ENCODE measurements around the gene GPC6. TPM values are rescaled to one million over a fixed set of nuclear protein-coding genes. Genes with fewer than 3 reads are reported as not detected.
"Not testable (repeated sequence)": the region's sequence is repeated elsewhere in the genome, so short reads cannot be mapped to it uniquely, and the experiment has no call there.

GPC6 gene
- total RNA-seq, 1 experiment from 2014 or later: 1.6 TPM

DNA sequence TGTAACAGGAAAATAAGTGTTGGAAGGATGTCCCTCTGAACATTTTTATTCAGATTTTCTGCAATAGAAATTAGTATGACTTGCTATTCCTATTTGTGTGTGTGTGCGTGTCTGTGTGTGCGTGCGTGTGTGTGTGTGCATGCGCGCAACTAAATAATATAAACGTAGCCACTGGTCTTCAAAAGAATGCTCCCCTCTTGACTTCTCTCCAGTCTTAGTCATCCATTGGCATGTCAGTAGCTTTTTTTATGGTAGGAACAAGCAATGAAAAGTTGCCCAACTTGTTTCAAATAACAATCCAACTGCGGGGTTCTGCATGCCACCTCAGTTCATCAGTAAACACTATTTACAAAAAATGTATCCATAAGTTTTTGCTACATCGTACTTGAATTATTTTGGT is 249.6 kb downstream of the GPC6 start:
- Histone ChIP-seq H3K9me3 (replicated peaks) (no peaks in the 10 kb centered on the region), H3K4me3 (no peak overlapping the region), H3K27ac (no peak overlapping the region), H3K27me3 (replicated peaks) (no peaks in the 10 kb centered on the region), H3K4me1 (replicated peaks) (peaks cover 7% of the 10 kb centered on the region; the same call in 1 of the 2 replicates), H3K36me3 (no peaks in the 10 kb centered on the region)
- DNase-seq (ENCODE audit: low read depth in 1 of 2, low spot score in 2 of 2): peak; percentile 71 to 76

DNA sequence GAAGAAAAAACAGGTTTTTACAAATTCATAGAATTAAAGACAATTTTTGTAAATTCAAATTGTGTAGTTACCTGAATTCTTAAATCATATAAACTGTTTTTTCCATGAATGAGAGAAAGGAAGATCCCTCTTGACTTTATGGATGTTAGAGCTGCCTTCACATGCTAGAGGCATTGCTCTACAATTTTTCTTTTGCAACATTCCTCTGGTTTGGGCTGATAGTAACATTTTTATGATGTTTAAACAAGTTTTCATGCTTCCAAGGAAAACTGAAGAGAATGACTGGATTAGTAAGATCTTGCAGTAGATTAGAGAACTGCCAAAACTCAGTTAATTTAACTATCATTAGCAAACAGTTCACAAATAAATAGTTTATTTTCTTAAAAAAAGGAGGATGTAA is 250.6 kb downstream of the GPC6 start:
- no peak for DNase-seq (ENCODE audit: low read depth in 1 of 2, low spot score in 2 of 2)
- no peaks in the 10 kb centered on the region for H3K36me3 ChIP-seq

DNA sequence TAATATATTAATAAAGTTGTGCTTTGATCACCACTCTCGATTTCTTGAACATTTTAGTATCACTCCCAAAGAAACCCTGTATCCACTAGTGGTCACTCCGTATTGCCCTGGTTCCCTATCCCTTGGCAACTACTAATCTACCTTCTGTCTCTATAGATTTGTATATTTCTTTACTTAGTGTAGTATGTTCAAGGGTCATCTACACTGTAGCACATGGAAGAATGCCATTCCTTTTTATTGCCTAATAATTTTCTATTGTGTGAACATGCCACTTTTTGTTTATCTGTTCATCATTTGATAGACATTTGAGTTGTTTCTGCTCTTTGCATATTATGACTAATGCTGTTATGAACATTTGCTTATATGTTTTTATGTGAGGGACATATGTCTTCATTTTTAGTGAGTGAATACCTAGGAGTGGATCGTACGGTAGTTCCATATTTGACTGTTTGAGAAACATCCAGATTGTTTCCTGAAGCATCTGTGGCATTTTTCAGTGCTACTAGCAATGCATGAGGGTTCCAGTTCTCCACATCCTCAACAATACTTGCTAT is 254.0 kb downstream of the GPC6 start:
- H3K4me3 ChIP-seq: no peak overlapping the region
- no peaks in the 10 kb centered on the region for H3K27me3 ChIP-seq (replicated peaks)

More for the DNA sequence above, 250.6 kb downstream of the GPC6 start:
- Histone ChIP-seq H3K27me3 (replicated peaks) (no peaks in the 10 kb centered on the region), H3K4me1 (replicated peaks) (peaks cover 7% of the 10 kb centered on the region; the same call in 1 of the 2 replicates), H3K4me3 (no peak overlapping the region), H3K9me3 (replicated peaks) (no peaks in the 10 kb centered on the region), H3K27ac (no peak overlapping the region)

DNA sequence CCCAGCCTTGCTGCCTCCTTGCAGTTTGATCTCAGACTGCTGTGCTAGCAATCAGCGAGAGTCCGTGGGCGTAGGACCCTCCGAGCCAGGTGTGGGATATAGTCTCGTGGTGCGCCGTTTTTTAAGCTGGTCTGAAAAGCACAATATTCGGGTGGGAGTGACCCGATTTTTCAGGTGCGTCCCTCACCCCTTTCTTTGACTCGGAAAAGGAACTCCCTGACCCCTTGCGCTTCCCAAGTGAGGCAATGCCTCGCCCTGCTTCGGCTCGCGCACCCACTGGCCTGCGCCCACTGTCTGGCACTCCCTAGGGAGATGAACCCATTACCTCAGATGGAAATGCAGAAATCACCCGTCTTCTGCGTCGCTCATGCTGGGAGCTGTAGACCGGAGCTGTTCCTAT is 269.5 kb downstream of the GPC6 start:
- not testable (repeated sequence) for H3K9me3 ChIP-seq (replicated peaks); H3K4me1 ChIP-seq (replicated peaks); H3K4me3 ChIP-seq; H3K36me3 ChIP-seq; H3K27ac ChIP-seq; H3K27me3 ChIP-seq (replicated peaks); DNase-seq (ENCODE audit: low read depth in 1 of 2, low spot score in 2 of 2)

More for the DNA sequence above, 254.0 kb downstream of the GPC6 start:
- H3K36me3 ChIP-seq: no peaks in the 10 kb centered on the region
- no peak overlapping the region for H3K27ac ChIP-seq
- DNase-seq (ENCODE audit: low read depth in 1 of 2, low spot score in 2 of 2): no peak
- H3K9me3 ChIP-seq (replicated peaks): no peaks in the 10 kb centered on the region; the same call in 1 of the 2 replicates
- H3K4me1 ChIP-seq (replicated peaks): peaks cover 7% of the 10 kb centered on the region; the same call in 1 of the 2 replicates

DNA sequence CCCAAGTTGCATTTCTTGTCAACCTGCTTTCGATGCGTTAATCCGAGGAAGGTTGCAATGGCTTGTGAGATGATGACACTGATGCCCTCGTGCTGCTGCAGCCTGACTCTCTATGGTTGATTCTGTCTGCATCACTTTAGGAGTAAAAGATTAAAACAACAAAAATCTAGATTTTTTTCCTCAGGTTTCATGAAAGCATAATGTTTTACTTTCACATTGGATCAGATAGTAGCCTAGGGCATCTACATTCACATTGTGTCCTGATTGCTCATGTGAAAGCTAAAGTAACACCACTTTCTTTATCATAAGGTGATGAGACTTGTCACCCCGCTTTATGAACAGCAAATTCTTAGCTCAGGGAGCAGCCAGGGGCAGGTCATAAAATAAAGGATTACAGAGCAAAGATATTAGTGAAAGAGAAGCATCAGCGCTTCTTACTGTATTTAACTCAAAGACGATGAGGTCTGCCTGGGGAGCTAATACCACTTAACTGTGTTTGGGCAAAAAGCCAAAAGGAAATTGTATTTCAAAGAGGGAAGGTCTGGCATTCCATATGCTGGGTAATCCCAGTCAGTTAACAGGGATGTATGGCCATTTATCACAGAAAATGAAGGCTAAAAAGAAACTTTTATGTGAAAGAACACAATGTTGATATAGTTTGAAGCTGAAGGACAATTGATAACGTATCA is 270.5 kb downstream of the GPC6 start:
- H3K27ac ChIP-seq: no peak overlapping the region
- no peak overlapping the region for H3K4me3 ChIP-seq

DNA sequence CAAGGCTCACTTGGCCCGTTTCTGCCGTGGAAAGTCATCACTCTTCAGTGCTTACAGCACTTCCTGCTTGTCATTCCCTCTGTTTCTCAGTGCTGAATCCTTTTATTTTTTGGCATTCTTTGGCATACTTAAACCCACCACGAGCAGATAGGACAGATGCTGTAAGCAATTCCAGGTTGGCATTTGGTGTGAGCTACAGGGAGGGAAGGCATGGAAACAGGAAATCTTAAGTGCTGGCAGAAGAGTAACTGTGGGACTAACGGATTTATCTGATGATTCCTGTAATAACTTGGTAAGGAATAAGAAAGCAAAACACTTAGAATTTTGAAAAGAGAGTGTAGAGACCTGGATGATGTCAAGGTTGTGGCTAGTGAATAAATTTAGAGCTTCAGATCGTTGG is 273.4 kb downstream of the GPC6 start:
- Histone ChIP-seq H3K9me3 (replicated peaks) (no peaks in the 10 kb centered on the region), H3K4me3 (no peak overlapping the region), H3K27me3 (replicated peaks) (0 out of 2 replicates have a peak, but pooled peaks cover 3% of the 10 kb centered on the region), H3K4me1 (replicated peaks) (no peaks in the 10 kb centered on the region), H3K36me3 (no peaks in the 10 kb centered on the region), H3K27ac (no peak overlapping the region)
- no peak for DNase-seq (ENCODE audit: low read depth in 1 of 2, low spot score in 2 of 2)

More for the DNA sequence above, 270.5 kb downstream of the GPC6 start:
- no peak for DNase-seq (ENCODE audit: low read depth in 1 of 2, low spot score in 2 of 2)
- Histone ChIP-seq H3K4me1 (replicated peaks) (no peaks in the 10 kb centered on the region), H3K27me3 (replicated peaks) (0 out of 2 replicates have a peak, but pooled peaks cover 3% of the 10 kb centered on the region), H3K9me3 (replicated peaks) (no peaks in the 10 kb centered on the region), H3K36me3 (no peaks in the 10 kb centered on the region)

DNA sequence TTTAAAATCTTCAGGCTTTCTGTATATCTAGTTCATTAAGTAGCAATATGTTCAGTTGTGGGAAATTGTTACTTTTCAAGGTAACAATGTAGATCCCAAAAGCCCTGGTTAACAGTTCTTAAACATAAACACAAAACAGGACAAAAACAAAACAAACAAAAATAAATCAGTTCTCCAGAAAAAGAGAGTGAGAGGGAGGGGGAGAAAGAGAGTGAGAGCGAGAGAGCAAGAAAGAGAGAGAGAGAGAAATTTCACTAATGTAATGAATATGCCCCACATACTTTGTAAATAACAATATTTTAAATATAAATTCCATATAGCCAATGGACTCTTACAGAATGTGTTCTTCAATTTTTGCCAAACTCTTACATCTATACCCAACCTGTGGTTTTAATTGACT is 275.5 kb downstream of the GPC6 start:
- no peaks in the 10 kb centered on the region for H3K9me3 ChIP-seq (replicated peaks)
- no peaks in the 10 kb centered on the region for H3K36me3 ChIP-seq
- no peak overlapping the region for H3K4me3 ChIP-seq
- H3K4me1 ChIP-seq (replicated peaks): no peaks in the 10 kb centered on the region
- no peak for DNase-seq (ENCODE audit: low read depth in 1 of 2, low spot score in 2 of 2)
- 0 out of 2 replicates have a peak, but pooled peaks cover 3% of the 10 kb centered on the region for H3K27me3 ChIP-seq (replicated peaks)
- H3K27ac ChIP-seq: no peak overlapping the region

DNA sequence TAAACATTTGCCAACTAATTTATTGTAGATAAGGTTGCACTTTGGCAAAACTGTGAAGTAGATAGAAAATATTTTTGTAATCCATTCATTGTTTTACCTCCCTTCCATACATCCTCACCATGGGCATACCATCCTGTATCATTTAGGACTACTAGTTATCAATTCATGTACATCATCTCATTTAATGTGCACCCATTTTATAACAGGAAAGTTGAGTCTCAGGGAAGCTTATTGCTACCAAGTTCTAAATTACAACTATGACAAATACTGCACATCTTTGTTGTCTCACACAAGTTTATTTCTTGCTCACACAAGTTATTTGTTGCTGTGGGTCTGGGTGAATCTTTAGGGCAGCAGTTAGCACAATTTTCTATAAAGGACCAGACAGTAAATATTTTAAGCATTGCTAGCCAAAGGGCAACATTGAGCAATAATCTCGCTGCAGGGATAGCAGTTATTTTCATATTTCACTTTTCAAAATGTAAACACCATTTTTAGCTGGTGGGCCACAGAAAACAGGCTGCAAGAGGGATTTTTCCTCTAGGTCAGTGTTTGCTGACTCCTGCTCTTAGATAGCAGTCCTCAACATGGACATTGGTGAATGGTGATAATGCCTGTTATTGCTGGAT is 276.5 kb downstream of the GPC6 start:
- Histone ChIP-seq H3K27me3 (replicated peaks) (0 out of 2 replicates have a peak, but pooled peaks cover 3% of the 10 kb centered on the region), H3K27ac (no peak overlapping the region), H3K4me3 (no peak overlapping the region), H3K36me3 (no peaks in the 10 kb centered on the region), H3K9me3 (replicated peaks) (no peaks in the 10 kb centered on the region), H3K4me1 (replicated peaks) (no peaks in the 10 kb centered on the region)
- no peak for DNase-seq (ENCODE audit: low read depth in 1 of 2, low spot score in 2 of 2)

DNA sequence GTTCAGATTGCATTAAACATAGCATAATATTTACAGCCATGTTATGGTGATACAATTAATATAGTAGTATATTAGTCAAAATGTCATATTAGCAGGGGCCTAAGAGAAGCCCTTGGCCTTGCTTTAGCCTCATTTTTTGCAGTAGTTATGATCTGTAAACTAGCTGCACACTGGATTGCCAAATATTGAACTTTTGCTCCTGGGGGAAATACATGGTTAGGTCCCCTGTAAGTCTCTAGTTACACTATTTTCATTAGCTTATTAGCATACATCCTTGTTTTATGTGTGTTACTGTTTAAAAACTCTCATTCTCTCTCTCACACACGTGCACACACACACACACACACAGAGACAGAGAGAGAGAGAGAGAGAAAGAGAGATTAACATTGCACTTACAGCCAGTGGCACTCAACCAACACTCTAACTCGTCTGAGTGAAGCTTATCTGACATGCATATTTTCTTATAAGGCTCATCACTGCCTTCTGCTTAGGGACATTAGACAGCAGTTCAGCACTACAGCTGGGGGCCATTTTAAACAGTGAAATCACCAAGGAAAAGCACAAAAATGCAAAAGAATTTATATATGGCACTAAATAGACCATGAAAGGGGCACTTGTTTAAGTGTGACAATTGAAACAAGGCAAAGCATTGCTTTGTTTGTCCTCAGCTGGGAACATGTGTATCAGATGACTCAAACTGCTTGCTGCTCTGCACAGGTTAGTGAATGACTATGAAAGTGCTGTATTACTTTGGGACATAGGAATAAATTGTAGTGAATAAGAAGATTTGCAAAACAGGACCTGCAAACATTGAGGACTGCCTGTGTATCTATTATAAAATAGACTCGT is 278.7 kb downstream of the GPC6 start:
- H3K4me1 ChIP-seq (replicated peaks): no peaks in the 10 kb centered on the region

DNA sequence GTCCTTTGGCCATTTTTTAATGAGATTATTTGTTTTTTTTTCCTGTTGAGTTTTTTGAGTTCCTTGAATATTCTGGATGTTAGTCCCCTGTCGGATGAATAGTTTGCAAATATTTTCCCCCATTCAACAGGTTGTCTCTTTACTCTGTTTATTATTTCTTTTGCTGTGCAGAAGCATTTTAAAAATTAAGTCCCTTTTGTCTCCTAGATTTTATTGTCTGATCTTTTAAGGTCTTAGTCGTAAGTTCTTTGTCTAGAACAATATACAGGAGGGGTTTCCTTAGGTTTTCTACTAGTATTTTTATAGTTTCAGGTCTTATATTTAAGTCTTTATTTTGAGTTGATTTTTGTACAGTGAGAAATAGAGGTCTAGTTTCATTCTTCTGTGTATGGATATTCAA is 284.4 kb downstream of the GPC6 start:
- Histone ChIP-seq H3K27ac (no peak overlapping the region), H3K27me3 (replicated peaks) (peaks cover 6% of the 10 kb centered on the region; the same call in 1 of the 2 replicates), H3K4me3 (no peak overlapping the region), H3K9me3 (replicated peaks) (no peaks in the 10 kb centered on the region), H3K36me3 (no peaks in the 10 kb centered on the region), H3K4me1 (replicated peaks) (no peaks in the 10 kb centered on the region)
- no peak for DNase-seq (ENCODE audit: low read depth in 1 of 2, low spot score in 2 of 2)

More for the DNA sequence above, 278.7 kb downstream of the GPC6 start:
- peaks cover 3% of the 10 kb centered on the region; the same call in 1 of the 2 replicates for H3K27me3 ChIP-seq (replicated peaks)
- H3K27ac ChIP-seq: no peak overlapping the region
- no peaks in the 10 kb centered on the region for H3K9me3 ChIP-seq (replicated peaks)
- H3K4me3 ChIP-seq: no peak overlapping the region
- H3K36me3 ChIP-seq: no peaks in the 10 kb centered on the region
- DNase-seq (ENCODE audit: low read depth in 1 of 2, low spot score in 2 of 2): no peak

DNA sequence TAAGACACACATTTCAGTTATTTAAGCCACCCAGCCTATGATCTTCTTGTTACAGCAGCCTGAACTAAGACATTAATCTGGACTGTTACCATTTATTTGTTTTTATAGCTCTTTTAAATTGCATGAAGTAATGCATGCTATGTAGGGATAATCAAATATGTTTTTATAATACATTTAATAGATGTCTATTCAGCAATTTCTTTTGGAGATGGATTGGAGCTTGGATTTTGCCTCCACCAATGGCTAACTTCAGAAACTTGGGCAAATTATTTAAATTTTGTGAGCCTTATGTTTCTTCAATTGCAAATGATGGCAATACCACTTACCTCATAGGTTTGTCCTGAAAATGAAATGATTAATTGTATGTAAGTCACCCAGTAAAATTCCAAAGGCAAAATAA is 288.7 kb downstream of the GPC6 start:
- no peak for DNase-seq (ENCODE audit: low read depth in 1 of 2, low spot score in 2 of 2)
- Histone ChIP-seq H3K36me3 (no peaks in the 10 kb centered on the region), H3K4me3 (no peak overlapping the region), H3K4me1 (replicated peaks) (no peaks in the 10 kb centered on the region), H3K27ac (no peak overlapping the region), H3K9me3 (replicated peaks) (no peaks in the 10 kb centered on the region), H3K27me3 (replicated peaks) (peaks cover 3% of the 10 kb centered on the region; the same call in 1 of the 2 replicates)

DNA sequence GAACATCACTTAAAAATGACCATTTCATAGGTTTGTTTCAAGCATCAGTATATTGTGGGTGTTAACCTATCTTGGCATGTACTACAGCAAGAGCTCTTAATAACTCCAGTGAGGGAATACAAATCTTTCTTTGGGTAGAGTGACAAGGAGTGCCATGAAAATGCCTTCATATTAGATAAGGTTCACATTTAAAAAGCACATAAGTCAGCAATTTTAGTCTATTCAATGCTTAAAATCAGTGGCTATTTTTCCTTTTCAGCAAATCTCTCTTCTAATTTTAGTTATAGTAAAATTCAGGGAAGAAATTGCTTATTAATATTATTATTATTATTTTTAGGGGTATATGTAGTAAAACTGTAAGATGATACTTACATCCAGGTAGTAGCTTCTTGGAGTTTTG is 291.1 kb downstream of the GPC6 start:
- DNase-seq (ENCODE audit: low read depth in 1 of 2, low spot score in 2 of 2): no peak
- Histone ChIP-seq H3K27me3 (replicated peaks) (peaks cover 9% of the 10 kb centered on the region), H3K4me3 (no peak overlapping the region), H3K36me3 (no peaks in the 10 kb centered on the region), H3K4me1 (replicated peaks) (no peaks in the 10 kb centered on the region), H3K9me3 (replicated peaks) (no peaks in the 10 kb centered on the region), H3K27ac (no peak overlapping the region)

DNA sequence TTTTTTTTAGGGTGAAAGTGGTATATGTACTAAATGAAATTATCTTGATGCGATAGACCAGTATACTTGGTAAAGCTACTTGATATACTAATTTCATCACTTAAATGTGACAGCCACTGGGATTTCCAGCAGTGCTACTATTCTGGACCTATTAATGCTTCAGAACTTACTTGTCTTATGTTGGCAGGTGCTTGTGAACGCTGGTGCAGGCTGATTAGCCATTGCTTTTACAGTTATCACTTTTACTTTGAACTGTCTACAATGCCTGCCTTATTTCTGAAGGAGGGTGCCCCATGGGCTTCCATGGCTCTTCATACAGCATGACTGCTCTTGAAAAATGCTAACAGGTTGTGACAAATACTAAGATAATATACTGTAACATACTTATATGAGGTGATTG is 294.7 kb downstream of the GPC6 start:
- no peaks in the 10 kb centered on the region for H3K4me1 ChIP-seq (replicated peaks)
- H3K27ac ChIP-seq: no peak overlapping the region
- peaks cover 9% of the 10 kb centered on the region for H3K27me3 ChIP-seq (replicated peaks)
- H3K4me3 ChIP-seq: no peak overlapping the region
- no peak for DNase-seq (ENCODE audit: low read depth in 1 of 2, low spot score in 2 of 2)
- no peaks in the 10 kb centered on the region for H3K9me3 ChIP-seq (replicated peaks)
- no peaks in the 10 kb centered on the region for H3K36me3 ChIP-seq

Data from SJSA1 (cell line).